GM21526 (cell line): Measurements from ENCODE around the gene RUSC1.
"Not testable (repeated sequence)": the region's sequence is repeated elsewhere in the genome, so short reads cannot be mapped to it uniquely, and the experiment has no call there.

Source experiments
- ATAC-seq: cut with Tn5 transposase; IDR thresholded peaks from one replicate; pipeline ENCODE4 v1.9.1; 2021; ENCODE audit warnings: moderate library complexity; ENCODE audit not compliant: unreplicated experiment, low FRiP score

The RUSC1 gene

DNA sequence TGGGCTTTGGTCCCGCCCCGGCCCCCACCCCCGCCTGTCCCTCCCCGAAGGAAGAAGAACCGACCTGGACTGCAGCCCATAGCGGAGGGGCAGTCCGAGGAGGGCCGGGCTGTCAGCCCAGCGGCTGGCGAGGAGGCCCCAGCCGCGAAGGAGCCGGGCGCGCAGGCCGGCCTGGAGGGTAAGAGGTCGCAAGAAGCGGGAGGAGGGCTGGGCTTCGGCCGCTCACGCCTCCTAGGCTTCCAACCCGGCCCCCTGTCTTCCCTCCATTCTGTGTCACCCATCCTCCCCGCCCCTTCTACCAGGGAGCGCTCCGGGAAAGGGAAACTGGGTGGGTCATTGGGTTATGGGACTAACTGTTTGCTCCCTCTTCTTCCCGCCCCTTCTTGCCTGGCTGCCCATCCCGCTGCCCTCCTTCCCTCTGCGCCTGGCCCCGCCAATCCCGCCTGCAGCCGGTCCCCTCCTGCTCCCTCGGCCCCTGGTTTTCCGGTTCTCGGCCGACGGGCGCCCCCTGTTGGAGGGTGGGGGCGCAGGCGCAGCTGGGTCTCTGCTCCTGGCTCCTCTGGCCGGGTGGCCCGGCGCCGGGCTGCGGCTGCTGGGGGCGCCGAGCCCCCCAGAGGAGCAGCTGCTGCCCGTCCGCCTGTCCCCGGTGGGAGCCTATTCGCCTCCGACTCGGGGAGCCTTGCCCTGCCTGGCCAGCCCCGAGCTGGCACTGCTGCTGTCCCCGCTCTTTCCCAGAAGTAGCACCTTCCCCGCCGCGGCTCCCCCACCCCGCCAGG is 2.4 kb downstream of the RUSC1 start:
- peak; percentile 37 for ATAC-seq

DNA sequence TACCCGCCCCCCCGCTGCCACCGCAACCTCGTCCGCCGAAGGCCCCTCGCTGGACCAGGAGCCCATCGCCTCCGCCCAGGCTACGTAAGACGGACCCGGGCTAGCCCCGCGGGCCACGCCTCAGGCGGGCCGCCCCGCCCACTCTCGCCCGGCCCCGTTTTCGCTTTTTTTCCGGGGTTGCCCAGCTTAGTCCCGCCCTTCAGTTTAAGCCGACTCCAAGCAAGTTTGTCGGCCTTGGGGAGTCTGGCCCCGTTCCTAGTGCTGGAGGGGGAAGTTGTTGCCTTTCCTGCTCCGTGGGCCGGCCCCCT is 3.0 kb downstream of the RUSC1 start:
- peak; percentile 32 for ATAC-seq

DNA sequence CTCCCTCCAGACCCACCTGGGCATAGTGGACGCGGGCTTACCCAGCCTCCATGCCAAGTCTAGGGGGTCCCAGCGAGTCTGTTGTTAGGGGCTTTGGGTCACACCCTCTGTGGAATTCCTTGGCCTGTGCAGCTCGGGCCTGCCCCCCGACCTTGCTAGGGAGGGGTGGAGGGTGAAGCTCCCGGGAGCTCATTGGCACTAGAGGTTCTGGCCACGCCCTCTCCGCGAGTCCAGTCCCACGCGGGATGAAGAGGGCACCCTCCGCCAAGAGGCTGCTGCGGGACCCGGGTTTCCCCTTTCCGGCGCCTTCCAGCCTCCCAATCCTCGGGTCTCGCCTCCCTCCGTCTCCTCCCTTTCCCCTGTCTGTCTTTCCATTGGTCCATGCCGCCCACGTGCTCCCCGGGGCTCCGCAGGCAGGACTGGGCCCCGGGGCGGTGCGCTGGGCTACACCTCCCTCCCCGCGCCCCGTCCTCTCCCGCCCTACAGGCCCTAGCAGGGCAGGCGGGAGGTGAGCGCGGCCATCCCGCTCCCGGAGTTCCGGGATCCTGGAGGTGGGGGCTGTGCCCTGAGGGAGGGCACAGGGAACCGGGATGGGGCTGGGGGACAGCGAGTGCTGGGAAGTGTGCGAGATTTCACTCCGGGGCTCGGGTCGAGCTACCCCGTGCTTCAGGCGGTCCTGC is 3.5 kb downstream of the RUSC1 start:
- peak; percentile 51 for ATAC-seq

DNA sequence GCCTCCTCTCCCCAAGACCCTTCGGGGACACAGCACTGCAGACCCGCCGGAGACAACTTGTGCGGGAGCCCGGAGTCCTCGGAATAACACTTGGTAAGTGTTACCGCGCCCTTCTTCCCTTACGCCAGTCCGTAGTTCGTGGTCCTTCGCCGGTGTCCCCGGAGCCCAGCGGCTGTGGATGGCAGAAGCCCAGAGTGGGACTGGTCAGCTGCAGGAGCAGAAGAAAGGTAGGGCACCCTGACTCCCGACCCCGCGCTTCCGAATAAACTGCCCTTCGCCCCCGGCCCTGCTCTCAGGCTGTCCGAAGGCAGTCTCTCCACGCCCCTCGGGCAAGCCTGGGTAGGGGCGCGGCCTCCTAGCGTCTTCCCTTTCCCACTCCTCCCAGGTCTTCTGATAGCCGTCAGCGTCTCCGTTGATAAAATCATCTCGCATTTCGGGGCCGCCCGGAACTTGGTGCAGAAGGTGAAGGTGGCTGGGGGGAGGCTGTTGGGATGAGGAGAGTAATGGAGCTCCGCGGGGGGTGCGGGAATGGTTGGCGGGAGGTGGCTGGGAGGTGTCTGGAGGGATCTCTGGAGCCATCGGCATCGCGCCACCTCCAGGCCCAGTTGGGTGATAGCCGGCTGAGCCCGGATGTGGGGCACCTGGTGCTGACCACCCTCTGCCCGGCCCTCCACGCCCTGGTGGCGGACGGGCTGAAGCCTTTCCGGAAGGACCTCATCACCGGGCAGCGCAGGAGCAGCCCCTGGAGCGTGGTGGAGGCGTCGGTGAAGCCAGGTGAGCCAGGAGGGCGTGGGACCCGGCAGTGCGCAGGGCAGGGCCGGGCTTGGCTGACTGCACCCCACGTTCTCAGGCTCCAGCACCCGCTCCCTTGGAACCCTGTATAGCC is 4.3 kb downstream of the RUSC1 start:
- ATAC-seq: no peak

DNA sequence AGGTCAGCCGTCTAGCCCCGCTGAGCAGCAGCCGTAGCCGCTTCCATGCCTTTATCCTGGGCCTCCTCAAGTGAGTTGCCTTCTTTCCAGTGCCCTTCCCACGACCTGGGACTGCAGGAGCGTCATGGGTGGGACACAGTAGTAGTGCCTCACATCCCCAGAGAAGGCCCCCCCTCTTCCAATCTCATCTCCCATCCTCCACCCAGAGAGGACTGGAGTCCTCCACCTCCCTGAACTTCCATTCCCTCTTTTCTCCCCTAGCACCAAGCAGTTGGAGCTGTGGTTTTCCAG is 4.9 kb downstream of the RUSC1 start:
- ATAC-seq: no peak

DNA sequence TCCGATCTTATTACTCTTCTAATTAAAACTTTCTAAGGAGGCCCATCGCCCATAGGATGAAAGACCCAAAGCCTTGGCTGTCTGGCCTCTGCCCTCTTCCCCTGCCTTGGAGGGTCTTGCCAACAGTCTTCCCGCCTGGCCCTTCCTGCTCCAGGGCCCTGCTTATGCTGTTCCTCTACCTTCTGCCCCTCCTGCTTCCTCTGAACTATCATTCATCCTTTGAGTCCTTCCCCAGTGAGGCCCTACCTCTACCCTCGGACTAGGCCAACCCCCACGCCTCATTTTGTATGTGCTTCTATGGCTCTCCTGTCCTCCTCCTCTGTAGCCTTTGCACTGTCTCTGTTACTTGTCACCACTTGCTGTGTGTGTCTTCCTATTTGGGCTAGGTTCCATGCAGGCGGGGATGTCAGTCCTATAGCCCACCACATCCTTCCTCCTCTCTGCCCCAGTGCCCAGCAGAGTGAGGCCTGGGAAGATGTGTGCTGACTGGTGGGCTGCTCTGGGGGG is 5.4 kb downstream of the RUSC1 start:
- no peak for ATAC-seq

DNA sequence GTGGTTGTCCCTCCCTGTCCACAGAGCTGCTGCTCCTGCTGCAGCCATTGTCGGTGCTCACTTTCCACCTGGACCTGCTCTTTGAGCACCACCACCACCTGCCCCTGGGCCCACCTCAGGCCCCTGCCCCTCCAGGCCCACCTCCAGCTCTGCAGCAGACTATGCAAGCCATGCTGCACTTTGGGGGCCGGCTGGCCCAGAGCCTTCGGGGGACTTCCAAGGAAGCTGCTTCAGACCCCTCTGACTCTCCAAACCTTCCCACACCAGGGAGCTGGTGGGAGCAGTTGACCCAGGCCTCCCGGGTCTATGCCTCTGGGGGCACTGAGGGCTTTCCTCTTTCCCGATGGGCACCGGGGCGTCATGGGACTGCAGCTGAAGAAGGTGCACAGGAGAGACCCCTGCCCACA is 5.9 kb downstream of the RUSC1 start:
- no peak for ATAC-seq

DNA sequence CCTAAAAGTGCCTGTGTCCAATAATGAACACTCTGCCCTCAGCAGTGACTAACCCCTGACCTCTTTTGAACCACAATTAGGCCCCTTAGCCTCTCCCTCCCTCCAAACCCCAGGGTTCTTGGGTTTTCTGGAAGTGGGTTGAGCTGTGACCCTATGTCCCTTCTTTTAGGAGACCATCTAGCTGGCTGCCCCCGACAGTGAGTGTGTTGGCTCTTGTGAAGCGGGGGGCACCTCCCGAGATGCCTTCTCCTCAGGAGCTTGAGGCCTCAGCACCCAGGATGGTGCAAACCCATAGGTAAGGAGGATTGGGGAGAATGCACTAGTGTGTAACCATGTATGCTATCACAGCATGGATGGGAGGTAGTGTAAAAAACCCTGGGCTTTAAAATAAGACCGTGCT is 7.3 kb downstream of the RUSC1 start:
- no peak for ATAC-seq

DNA sequence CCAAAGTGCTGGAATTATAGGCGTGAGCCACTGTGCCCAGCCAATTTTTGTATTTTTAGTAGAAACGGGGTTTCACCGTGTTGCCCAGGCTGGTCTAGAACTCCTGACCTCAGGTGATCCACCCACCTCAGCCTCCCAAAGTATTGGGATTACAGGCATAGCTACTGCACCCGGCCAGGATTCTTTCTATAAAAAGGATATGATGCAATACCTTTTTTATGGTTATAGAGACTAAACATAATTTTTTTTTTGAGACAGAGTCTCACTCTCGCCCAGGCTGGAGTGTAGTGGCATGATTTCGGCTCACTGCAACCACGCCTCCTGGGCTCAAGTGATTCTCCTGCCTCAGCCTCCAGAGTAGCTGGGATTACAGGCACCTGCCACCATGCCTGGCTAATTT is 8.2 kb downstream of the RUSC1 start:
- ATAC-seq: not testable (repeated sequence)

DNA sequence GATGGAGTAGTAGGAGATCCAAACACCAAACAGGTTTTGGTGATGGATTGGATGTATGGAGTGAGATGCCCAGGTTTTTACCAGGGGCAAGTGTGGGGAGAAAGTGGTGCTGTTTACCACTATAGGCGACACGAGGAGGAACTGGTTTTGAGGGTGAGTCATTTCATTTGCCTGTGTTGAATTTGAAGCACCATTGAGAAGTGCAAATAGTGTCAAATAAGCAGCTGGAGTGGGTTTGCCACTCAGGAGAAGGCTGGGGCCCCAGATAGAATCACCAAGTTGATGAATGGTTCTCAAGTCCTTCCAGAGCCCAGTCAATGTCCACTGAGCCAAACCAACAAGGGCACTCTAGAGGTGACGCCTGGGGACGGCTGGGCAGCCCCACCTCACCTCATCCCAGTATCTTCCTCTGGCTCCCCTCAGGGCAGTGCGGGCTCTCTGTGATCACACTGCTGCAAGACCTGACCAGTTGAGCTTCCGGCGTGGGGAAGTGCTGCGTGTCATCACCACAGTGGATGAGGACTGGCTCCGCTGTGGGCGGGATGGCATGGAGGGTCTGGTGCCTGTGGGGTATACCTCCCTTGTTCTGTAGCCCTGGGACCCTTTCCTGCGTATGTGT is 9.4 kb downstream of the RUSC1 start:
- no peak for ATAC-seq

DNA sequence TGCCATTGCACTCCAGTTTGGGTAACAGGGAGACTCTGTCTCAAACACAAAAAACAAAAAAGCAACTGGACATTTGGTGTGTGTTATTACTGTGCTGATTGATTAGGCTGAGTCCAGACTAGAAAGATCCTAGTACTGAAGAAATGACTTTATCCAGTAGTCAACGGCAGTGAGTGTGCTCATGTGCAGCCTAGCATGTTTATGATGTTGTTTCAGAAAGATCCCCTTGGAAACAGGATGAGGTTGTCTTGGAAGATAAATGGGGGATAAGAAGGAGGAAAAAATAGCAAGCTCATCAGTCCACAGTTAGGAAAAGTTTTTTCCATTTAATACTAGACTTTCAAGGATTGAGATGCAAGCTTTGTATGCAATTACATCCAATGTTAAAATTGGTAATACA is 14.3 kb downstream of the RUSC1 start:
- no peak for ATAC-seq

DNA sequence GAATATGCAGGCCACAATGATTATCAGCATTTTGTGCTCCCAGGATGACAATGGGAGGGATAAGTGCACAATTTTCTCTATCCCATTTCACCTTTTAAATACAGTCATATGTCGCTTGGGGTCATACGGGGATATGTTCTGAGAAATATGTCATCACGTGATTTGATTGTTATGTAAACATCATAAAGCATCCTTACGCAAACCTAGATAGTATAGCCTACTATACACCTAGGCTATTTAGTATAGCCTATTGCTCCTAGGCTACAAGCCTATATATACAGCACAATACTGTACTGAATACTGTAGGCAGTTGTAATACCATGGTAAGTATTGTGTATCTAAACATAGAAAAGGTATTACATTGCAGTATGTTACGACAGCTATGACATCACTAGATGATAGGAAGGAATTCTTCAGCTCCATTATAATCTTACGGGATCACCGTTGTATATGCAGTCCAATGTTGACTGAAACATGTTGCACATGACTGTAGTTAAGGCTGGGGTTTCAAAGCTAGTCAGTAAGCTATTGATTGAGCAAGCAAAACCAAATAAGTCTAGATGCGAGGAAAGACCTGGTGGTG is 18.9 kb downstream of the RUSC1 start:
- no peak for ATAC-seq

DNA sequence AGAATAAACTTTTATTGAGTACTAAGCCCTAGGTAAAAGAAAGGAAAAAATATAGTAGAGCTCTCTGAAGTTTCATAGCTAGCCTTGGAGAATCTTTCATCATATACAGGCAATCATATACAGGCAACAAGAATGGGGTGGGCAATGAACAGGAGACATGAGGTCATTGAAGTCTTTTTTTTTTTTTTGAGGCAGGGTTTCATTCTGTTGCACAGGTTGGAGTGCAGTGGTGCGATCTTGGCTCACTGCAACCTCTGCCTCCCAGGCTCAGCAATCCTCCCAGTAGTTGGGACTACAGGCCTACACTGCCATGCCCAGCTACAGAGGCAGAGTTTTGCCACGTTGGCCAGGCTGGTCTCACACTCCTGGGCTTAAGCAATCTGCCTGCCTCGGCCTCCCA is 22.1 kb downstream of the RUSC1 start:
- ATAC-seq: no peak

DNA sequence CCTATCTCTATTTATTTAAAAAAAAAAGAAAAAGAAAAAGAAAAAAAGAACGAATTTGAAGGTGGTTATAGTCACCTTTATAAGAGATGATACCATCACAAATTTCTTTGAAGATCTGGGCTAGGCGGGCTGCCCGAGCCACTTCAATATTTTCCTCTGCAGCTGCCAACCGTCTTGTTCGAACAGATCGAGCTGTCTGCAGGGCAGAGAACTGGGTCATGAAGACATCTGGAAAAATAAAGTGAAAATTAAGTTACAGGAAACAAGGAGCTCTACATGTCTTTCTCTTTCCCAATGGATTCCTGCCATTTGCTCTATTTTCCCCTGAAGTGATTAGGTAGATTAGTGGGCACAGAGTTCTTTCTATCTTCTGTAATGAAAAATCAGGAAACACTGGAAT is 31.9 kb downstream of the RUSC1 start:
- no peak for ATAC-seq

DNA sequence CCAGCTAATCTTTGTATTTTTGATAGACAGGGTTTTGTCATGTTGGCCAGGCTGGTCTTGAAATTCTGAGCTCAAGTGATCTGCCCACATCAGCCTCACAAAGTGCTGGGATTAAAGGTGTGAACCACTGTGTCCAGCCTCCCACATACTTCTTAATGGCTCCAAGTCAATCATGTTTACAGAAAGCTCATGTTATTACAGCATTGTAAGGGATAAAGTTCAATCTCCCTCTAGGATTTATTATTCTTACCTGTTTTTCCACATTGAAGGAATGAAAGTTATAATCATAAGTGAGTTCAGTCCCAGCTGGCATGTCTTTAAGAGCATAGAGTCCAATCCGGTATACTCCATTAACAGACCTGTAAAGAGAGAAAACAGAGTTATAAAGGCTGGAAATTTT is 39.4 kb downstream of the RUSC1 start:
- no peak for ATAC-seq

DNA sequence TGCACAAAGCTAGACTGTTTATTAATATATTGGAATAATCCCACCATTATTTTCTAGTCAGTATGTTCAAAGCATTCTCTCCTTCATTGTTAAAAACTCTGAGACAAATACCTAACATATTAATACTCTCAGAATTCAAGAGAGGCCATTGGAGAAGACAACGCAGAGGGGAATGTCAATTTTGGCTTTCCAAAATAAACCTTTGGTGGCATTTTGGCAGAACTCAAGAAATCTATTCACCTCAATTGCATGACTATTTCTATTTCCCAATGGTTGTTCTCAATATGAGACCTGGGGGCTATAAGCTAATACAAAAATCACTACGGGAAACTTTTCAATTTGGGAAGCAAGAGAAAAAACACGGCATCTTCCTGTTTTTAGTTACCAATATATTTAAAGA is 58.5 kb downstream of the RUSC1 start:
- no peak for ATAC-seq

DNA sequence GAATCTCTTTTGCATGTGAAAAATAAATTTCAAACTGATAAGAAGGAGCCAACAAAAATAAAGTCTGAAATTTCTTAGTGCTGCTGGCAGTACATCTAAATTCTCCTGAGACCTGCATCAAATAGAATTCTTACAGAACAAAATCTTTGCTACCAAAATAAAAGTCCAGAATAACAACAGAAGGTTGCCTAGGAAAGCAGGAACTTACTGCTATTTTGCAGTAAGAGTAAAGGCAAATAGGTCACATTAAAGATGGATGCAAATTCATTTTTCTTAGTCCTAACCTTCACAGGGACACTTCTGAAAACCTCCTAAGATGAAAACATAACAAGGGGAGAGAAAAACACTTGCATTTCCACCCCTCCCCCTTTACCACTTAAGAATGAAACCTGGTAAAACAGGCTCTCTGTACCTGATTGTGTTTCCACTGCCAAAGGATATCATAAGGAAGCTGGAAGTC is 59.0 kb downstream of the RUSC1 start:
- no peak for ATAC-seq
